PC-9 (cell line): ENCODE data around the gene ALK. TPM values are rescaled to one million over a fixed set of nuclear protein-coding genes. Genes with fewer than 3 reads are reported as not detected.
"Not testable (repeated sequence)": the region's sequence is repeated elsewhere in the genome, so short reads cannot be mapped to it uniquely, and the experiment has no call there.

Source experiments
- BruUV-seq: library from RNA; stranded (reverse); fragments of 400-500 nt; replicated peaks from 2 replicates; lab custom pipeline; 2021; lab: Mats Ljungman, UMichigan
- CTCF ChIA-PET: fragments of 300-600 bp; sonication (Branson Sonifier 250); formaldehyde crosslinking; loops from one replicate; lab custom pipeline; 2022; ENCODE audit warnings: antibody characterized with exemption; lab: Charles Lee
- POLR2A ChIA-PET: fragments of 300-600 bp; sonication (Branson Sonifier 250); formaldehyde crosslinking; loops from one replicate; lab custom pipeline; 2022; ENCODE audit warnings: antibody characterized with exemption; ENCODE audit not compliant: unreplicated experiment; lab: Charles Lee
- DNase-seq, 2 experiments: peaks; one replicate each; pipeline versions ENCODE4 v3.0.0 to v3.0.0-alpha.2; 2015 to 2022; ENCODE audit warnings: mixed read lengths in 1 of 2
- H2AFZ ChIP-seq: fragments of 200-600 bp; sonication (generic); 2 replicates; pipeline ENCODE4 v1.8.1; 2017; ENCODE audit warnings: antibody characterized with exemption
- H3F3A ChIP-seq: fragments of 200-600 bp; sonication (generic); 2 replicates; pipeline ENCODE4 v1.8.1; 2017; ENCODE audit warnings: antibody characterized with exemption, mild to moderate bottlenecking, low read depth; ENCODE audit not compliant: insufficient read depth
- H3K27ac ChIP-seq: fragments of 200-600 bp; sonication (generic); 2 replicates; pipeline ENCODE4 v1.6.1; 2016; ENCODE audit warnings: mixed run types
- H3K27me3 ChIP-seq: fragments of 200-600 bp; sonication (generic); 2 replicates; pipeline ENCODE4 v1.6.1; 2016; ENCODE audit warnings: low read depth, mixed run types; ENCODE audit not compliant: insufficient read depth
- H3K36me3 ChIP-seq: fragments of 200-600 bp; sonication (generic); 2 replicates; pipeline ENCODE4 v1.6.1; 2016; ENCODE audit warnings: low read depth, mixed run types
- H3K4me1 ChIP-seq: fragments of 200-600 bp; sonication (generic); replicated peaks from 2 replicates; pipeline ENCODE4 v1.6.1; 2016; ENCODE audit warnings: mixed run types; ENCODE audit not compliant: insufficient read depth
- H3K4me2 ChIP-seq: fragments of 200-600 bp; sonication (generic); 2 replicates; pipeline ENCODE4 v1.6.1; 2017; ENCODE audit warnings: mixed run types
- H3K4me3 ChIP-seq: fragments of 200-600 bp; sonication (generic); 2 replicates; pipeline ENCODE4 v1.6.1; 2016; ENCODE audit warnings: mixed run types
- H3K79me2 ChIP-seq: fragments of 200-600 bp; sonication (generic); 2 replicates; pipeline ENCODE4 v1.6.1; 2017; ENCODE audit warnings: low read depth, mixed run types
- H3K9me2 ChIP-seq: fragments of 200-600 bp; sonication (generic); 2 replicates; pipeline ENCODE4 v1.8.1; 2017; ENCODE audit warnings: mild to moderate bottlenecking; ENCODE audit not compliant: insufficient read depth
- H3K9me3 ChIP-seq: fragments of 200-600 bp; sonication (generic); 2 replicates; pipeline ENCODE4 v1.8.1; 2016; ENCODE audit warnings: low read depth; ENCODE audit not compliant: insufficient read depth
- H4K20me1 ChIP-seq: fragments of 200-600 bp; sonication (generic); 2 replicates; pipeline ENCODE4 v1.8.1; 2017; ENCODE audit not compliant: insufficient read depth
- CTCF ChIP-seq: fragments of 200-600 bp; sonication (generic); conservative IDR thresholded peaks from 2 replicates; pipeline ENCODE4 v1.6.1; 2017; ENCODE audit warnings: mixed run types, antibody characterized with exemption, mild to moderate bottlenecking, moderate library complexity
- EZH2 ChIP-seq: fragments of 200-600 bp; sonication (generic); IDR thresholded peaks from 2 replicates; pipeline ENCODE4 v1.8.0; 2017; ENCODE audit warnings: antibody characterized with exemption, low read depth
- intact Hi-C: fragments of 100-400 bp; cut with micrococcal nuclease; formaldehyde crosslinking; loops from one replicate; pipeline ENCODE4 v1.10.0; 2022; ENCODE audit not compliant: unreplicated experiment
- total RNA-seq: library from RNA; stranded (reverse); gene quantifications from 2 replicates; pipeline ENCODE4 v1.2.3, GENCODE V29; 2021

The ALK gene
- total RNA-seq, 1 experiment from 2014 or later, result not detected

GRCh38 chr2:29247336-29247914, 674.0 kb downstream of the ALK start:
- BruUV-seq, result no TSS peak
- no peak for DNase-seq
- Histone ChIP-seq H3K36me3 (no peaks in the 10 kb centered on the region), H3K9me2 (no peaks in the 10 kb centered on the region), H3K9me3 (no peaks in the 10 kb centered on the region), H4K20me1 (no peaks in the 10 kb centered on the region), H3K27me3 (peaks cover 21% of the 10 kb centered on the region), H3K27ac (no peak overlapping the region), H3F3A (no peaks in the 10 kb centered on the region), H3K79me2 (no peaks in the 10 kb centered on the region), H3K4me2 (no peak overlapping the region), H3K4me3 (no peak overlapping the region), H3K4me1 (no peaks in the 10 kb centered on the region), H2AFZ (no peak overlapping the region)
- ChIA-PET POLR2A (no interaction called here), CTCF (no interaction called here)
- TF ChIP-seq CTCF (no peak), EZH2 (no peak)
- intact Hi-C loops, result no loop called here

GRCh38 chr2:29246383-29247300, 674.7 kb downstream of the ALK start:
- no peak overlapping the region for H3K4me2 ChIP-seq
- H3K4me3 ChIP-seq, result no peak overlapping the region
- no peaks in the 10 kb centered on the region for H3K36me3 ChIP-seq
- TF ChIP-seq EZH2, result no peak
- no peak for TF ChIP-seq CTCF
- intact Hi-C loops, result no loop called here
- BruUV-seq, result no TSS peak
- H3K9me2 ChIP-seq, result no peaks in the 10 kb centered on the region
- no peaks in the 10 kb centered on the region for H4K20me1 ChIP-seq
- no peaks in the 10 kb centered on the region for H3K79me2 ChIP-seq
- POLR2A ChIA-PET, result no interaction called here
- H3K4me1 ChIP-seq, result no peaks in the 10 kb centered on the region
- H2AFZ ChIP-seq, result no peak overlapping the region
- H3K9me3 ChIP-seq, result no peaks in the 10 kb centered on the region
- CTCF ChIA-PET, result no interaction called here
- H3F3A ChIP-seq, result no peaks in the 10 kb centered on the region
- H3K27me3 ChIP-seq, result peaks cover 23% of the 10 kb centered on the region
- H3K27ac ChIP-seq, result no peak overlapping the region
- DNase-seq, result no peak

GRCh38 chr2:29245742-29246382, 675.5 kb downstream of the ALK start:
- Histone ChIP-seq H3K4me3 (no peak overlapping the region), H3K36me3 (no peaks in the 10 kb centered on the region), H4K20me1 (no peaks in the 10 kb centered on the region), H3K79me2 (no peaks in the 10 kb centered on the region), H3K4me2 (no peak overlapping the region), H3K27me3 (peaks cover 31% of the 10 kb centered on the region), H3K9me2 (no peaks in the 10 kb centered on the region), H3F3A (no peaks in the 10 kb centered on the region), H2AFZ (no peak overlapping the region), H3K27ac (no peak overlapping the region), H3K9me3 (no peaks in the 10 kb centered on the region), H3K4me1 (no peaks in the 10 kb centered on the region)
- intact Hi-C loops, result no loop called here
- ChIA-PET CTCF (no interaction called here), POLR2A (no interaction called here)
- no peak for DNase-seq
- TF ChIP-seq EZH2, result no peak
- no peak for TF ChIP-seq CTCF
- no TSS peak for BruUV-seq

- H3K79me2 ChIP-seq, H3K27ac ChIP-seq, H3K36me3 ChIP-seq, H3K4me1 ChIP-seq, H4K20me1 ChIP-seq, CTCF ChIA-PET, POLR2A ChIA-PET, H3K4me2 ChIP-seq, BruUV-seq, intact Hi-C loops, DNase-seq, H2AFZ ChIP-seq, H3K9me2 ChIP-seq, H3K9me3 ChIP-seq, H3F3A ChIP-seq, H3K4me3 ChIP-seq: not testable (repeated sequence)
- peaks cover 37% of the 10 kb centered on the region for H3K27me3 ChIP-seq
Observed at GRCh38 chr2:29245035-29245741, 676.2 kb downstream of the ALK start.
